ENCODE measurements around the gene CRMP1.

DNA sequence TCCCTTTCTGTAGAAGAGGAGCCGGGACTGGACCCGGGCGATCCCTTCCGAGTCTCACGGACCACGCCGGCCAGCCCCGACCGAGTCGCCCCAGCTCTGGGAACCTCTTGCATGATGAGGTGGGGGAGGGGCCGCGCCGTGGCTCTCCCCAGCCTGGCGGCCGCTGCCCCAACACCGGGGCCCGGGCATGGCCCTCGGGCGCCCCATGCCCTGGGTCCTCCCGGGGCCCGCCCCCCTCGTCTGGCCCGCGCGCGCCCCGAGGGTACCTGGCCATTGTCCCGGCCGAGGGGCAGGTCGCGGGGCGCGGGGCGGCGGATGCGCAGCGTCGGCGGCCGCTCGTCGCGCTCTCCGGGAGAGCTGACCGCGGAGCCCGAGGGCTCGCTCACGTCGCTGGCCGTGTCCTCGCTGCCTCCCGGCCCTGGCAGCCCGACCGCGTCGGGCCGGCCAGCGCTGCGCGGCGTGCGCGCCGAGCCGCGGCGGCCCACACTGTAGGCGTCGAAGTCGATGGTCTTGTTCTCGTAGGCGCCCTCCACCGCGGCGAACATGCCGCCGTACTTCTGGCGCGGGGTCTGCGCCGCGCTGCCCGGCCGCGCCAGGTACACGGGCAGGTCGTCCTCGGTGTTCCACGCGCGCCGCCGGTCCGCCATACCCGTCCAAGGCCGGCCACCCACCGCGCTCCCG, 423 bp downstream of the CRMP1 start:
- TF ChIP-seq SIN3A (conservative IDR thresholded peaks at IDR 0.05 in 1 of 2, IDR thresholded peaks at IDR 0.05 in 1 of 2; ENCODE audit: low read depth in 1 of 2, low read length in 2 of 2) (no peak), POLR2AphosphoS5 (IDR thresholded peaks at IDR 0.05; ENCODE audit: low read depth, low read length) (no peak), ASH2L (IDR thresholded peaks at IDR 0.05; ENCODE audit: low read length) (no peak), SP2 (IDR thresholded peaks at IDR 0.05; ENCODE audit: low read length) (no peak), EZH2 (IDR thresholded peaks at IDR 0.05; ENCODE audit: low read depth, low read length, severe bottlenecking) (peak; percentile 23), HDAC6 (IDR thresholded peaks at IDR 0.05; ENCODE audit: low read depth, low read length) (no peak)
- TF ChIP-seq, protein P1, sequence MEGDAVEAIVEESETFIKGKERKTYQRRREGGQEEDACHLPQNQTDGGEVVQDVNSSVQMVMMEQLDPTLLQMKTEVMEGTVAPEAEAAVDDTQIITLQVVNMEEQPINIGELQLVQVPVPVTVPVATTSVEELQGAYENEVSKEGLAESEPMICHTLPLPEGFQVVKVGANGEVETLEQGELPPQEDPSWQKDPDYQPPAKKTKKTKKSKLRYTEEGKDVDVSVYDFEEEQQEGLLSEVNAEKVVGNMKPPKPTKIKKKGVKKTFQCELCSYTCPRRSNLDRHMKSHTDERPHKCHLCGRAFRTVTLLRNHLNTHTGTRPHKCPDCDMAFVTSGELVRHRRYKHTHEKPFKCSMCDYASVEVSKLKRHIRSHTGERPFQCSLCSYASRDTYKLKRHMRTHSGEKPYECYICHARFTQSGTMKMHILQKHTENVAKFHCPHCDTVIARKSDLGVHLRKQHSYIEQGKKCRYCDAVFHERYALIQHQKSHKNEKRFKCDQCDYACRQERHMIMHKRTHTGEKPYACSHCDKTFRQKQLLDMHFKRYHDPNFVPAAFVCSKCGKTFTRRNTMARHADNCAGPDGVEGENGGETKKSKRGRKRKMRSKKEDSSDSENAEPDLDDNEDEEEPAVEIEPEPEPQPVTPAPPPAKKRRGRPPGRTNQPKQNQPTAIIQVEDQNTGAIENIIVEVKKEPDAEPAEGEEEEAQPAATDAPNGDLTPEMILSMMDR (IDR thresholded peaks at IDR 0.05; ENCODE audit: control extremely low read depth in 1 of 3, insufficient read depth in 1 of 3, low read depth in 1 of 3, low read length in 3 of 3): no peak

Data from H1 (cell line).